HG03575 (cell line): ENCODE measurements around the gene PVALB.

Source experiments
- ATAC-seq: cut with Tn5 transposase; IDR thresholded peaks from one replicate; pipeline ENCODE4 v1.9.1; 2021; ENCODE audit not compliant: unreplicated experiment, insufficient number of reproducible peaks, low FRiP score; ENCODE audit errors: extremely low read depth

PVALB gene

GRCh38 chr22:36783743-36784142, 33.1 kb downstream of the PVALB start:
- ATAC-seq: no peak

- no peak for ATAC-seq
These were observed 34.9 kb downstream of the PVALB start for GRCh38 chr22:36781656-36782627.

GRCh38 chr22:36778020-36778419, 38.8 kb downstream of the PVALB start:
- ATAC-seq: no peak

- ATAC-seq: no peak
These were observed 40.1 kb downstream of the PVALB start for GRCh38 chr22:36776722-36777121.

GRCh38 chr22:36775964-36776669, 40.7 kb downstream of the PVALB start, which contains the start of gene IFT27:
Gene IFT27, minus strand, starts transcription at chr22:36776119. Its CDS starts 412 bp downstream, at chr22:36775707.
- ATAC-seq: peak; percentile 77

- ATAC-seq: no peak
These were observed 41.3 kb downstream of the PVALB start for GRCh38 chr22:36775586-36775963.

GRCh38 chr22:36773935-36774334, 42.9 kb downstream of the PVALB start:
- ATAC-seq: no peak

- ATAC-seq: no peak
These were observed 44.4 kb downstream of the PVALB start for GRCh38 chr22:36772451-36772850.

- ATAC-seq: no peak
These were observed 45.3 kb downstream of the PVALB start for GRCh38 chr22:36771356-36772063.

- no peak for ATAC-seq
These were observed 46.2 kb downstream of the PVALB start for GRCh38 chr22:36770513-36771231.

- ATAC-seq: no peak
These were observed 47.0 kb downstream of the PVALB start for GRCh38 chr22:36769541-36770512.

GRCh38 chr22:36768616-36769015, 48.2 kb downstream of the PVALB start:
- ATAC-seq: no peak

- ATAC-seq: no peak
These were observed 48.7 kb downstream of the PVALB start for GRCh38 chr22:36768141-36768540.

- ATAC-seq: no peak
These were observed 49.6 kb downstream of the PVALB start for GRCh38 chr22:36767035-36767775.

GRCh38 chr22:36765943-36766450, 50.8 kb downstream of the PVALB start:
- ATAC-seq: no peak

- no peak for ATAC-seq
These were observed 51.5 kb downstream of the PVALB start for GRCh38 chr22:36765131-36765942.
